Lower leg skin (tissue), 3 donors: ENCODE measurements around the gene IL10.

Experiments
- POLR2A ChIP-seq, 2 donors: fragments of 450-650 bp; IDR thresholded peaks; one replicate each; pipeline ENCODE4 v1.6.1; 2016 to 2017; ENCODE audit warnings: antibody characterized with exemption in 2 of 2, mild to moderate bottlenecking in 1 of 2, moderate library complexity in 1 of 2
- TF ChIP-seq, protein P1 (sequence below), 3 donors: fragments of 450-650 bp; IDR thresholded peaks; one replicate each; pipeline ENCODE4 v1.5.1; 2016; ENCODE audit warnings: antibody characterized with exemption in 3 of 3, mild to moderate bottlenecking in 3 of 3, moderate library complexity in 2 of 3

DNA sequence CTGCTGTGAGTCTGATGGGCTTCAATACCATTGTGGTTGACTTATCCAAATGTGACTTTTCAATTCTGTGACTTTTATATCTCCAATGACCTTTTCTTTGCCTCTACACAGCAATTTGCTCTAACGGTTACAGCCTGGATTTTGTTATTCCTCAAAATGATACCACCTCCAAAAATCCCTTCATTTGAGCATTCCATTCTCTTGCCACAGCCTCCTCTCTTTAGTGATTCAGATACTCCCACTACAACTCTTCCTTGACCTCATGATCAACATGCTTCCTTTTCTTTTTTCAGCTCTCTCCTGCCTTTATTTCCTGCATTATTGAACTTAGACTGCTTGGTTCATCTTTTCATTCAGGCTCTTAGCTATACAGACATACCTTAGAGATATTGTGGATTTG lies 18.3 kb downstream of the IL10 start:
- TF ChIP-seq, protein P1, sequence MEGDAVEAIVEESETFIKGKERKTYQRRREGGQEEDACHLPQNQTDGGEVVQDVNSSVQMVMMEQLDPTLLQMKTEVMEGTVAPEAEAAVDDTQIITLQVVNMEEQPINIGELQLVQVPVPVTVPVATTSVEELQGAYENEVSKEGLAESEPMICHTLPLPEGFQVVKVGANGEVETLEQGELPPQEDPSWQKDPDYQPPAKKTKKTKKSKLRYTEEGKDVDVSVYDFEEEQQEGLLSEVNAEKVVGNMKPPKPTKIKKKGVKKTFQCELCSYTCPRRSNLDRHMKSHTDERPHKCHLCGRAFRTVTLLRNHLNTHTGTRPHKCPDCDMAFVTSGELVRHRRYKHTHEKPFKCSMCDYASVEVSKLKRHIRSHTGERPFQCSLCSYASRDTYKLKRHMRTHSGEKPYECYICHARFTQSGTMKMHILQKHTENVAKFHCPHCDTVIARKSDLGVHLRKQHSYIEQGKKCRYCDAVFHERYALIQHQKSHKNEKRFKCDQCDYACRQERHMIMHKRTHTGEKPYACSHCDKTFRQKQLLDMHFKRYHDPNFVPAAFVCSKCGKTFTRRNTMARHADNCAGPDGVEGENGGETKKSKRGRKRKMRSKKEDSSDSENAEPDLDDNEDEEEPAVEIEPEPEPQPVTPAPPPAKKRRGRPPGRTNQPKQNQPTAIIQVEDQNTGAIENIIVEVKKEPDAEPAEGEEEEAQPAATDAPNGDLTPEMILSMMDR (IDR thresholded peaks at IDR 0.05), result no peak
- no peak for TF ChIP-seq POLR2A (IDR thresholded peaks at IDR 0.05)
